Measurements from ENCODE around the gene SEPTIN7.

SEPTIN7 gene

GRCh38 chr7:35817181-35817580, 16.3 kb downstream of the SEPTIN7 start:
- Histone ChIP-seq H3K36me3 (ENCODE audit: low read length) (no peaks in the 10 kb centered on the region), H3K9me3 (ENCODE audit: insufficient read depth, low read length) (no peaks in the 10 kb centered on the region), H3K27me3 (ENCODE audit: low read length) (no peaks in the 10 kb centered on the region), H3K9me2 (replicated peaks; ENCODE audit: insufficient read depth, low read length) (no peaks in the 10 kb centered on the region), H3K27ac (ENCODE audit: low read depth, low read length) (no peak overlapping the region), H3K79me2 (ENCODE audit: insufficient read depth, low read length) (peaks cover 100% of the 10 kb centered on the region), H3K4me2 (ENCODE audit: low read depth, low read length, poor library complexity, severe bottlenecking) (no peak overlapping the region), H3K4me3 (ENCODE audit: insufficient read depth, low read length, poor library complexity, severe bottlenecking) (no peak overlapping the region), H3F3A (ENCODE audit: insufficient read depth) (no peaks in the 10 kb centered on the region; the same call in none of the 2 replicates), H3K9ac (ENCODE audit: low read length) (no peak overlapping the region), H4K20me1 (ENCODE audit: low read depth, low read length) (peaks cover 85% of the 10 kb centered on the region), H2AFZ (ENCODE audit: low read depth, low read length, severe bottlenecking) (no peak overlapping the region)
- no peak for TF ChIP-seq EZH2phosphoT487 (conservative IDR thresholded peaks at IDR 0.05; ENCODE audit: low read length)
- TF ChIP-seq, protein P1, sequence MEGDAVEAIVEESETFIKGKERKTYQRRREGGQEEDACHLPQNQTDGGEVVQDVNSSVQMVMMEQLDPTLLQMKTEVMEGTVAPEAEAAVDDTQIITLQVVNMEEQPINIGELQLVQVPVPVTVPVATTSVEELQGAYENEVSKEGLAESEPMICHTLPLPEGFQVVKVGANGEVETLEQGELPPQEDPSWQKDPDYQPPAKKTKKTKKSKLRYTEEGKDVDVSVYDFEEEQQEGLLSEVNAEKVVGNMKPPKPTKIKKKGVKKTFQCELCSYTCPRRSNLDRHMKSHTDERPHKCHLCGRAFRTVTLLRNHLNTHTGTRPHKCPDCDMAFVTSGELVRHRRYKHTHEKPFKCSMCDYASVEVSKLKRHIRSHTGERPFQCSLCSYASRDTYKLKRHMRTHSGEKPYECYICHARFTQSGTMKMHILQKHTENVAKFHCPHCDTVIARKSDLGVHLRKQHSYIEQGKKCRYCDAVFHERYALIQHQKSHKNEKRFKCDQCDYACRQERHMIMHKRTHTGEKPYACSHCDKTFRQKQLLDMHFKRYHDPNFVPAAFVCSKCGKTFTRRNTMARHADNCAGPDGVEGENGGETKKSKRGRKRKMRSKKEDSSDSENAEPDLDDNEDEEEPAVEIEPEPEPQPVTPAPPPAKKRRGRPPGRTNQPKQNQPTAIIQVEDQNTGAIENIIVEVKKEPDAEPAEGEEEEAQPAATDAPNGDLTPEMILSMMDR (IDR thresholded peaks at IDR 0.05; ENCODE audit: insufficient read depth, low read length, poor library complexity, severe bottlenecking): no peak

DNA sequence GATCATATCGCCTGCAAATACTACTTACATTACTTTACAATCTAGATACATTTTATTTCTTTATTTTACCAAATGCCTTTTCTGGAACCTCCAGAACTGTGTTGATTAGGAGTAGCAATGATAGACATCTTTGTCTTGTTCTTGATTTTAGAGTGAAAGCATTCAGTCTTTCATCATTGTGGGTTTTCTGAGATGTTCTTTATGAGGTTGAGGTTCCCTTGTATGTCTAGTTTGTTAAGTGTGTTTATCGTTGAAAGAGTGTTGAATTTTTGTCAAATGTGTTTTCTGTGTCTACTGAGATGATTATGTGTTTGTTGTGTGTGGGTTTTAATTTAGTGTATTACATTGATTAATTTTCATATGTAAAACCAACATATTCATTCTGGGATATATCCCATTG, 17.1 kb downstream of the SEPTIN7 start:
- H3K4me3 ChIP-seq (ENCODE audit: insufficient read depth, low read length, poor library complexity, severe bottlenecking): no peak overlapping the region
- no peaks in the 10 kb centered on the region for H3K9me2 ChIP-seq (replicated peaks; ENCODE audit: insufficient read depth, low read length)
- no peak overlapping the region for H3K4me2 ChIP-seq (ENCODE audit: low read depth, low read length, poor library complexity, severe bottlenecking)
- no peak overlapping the region for H3K9ac ChIP-seq (ENCODE audit: low read length)
- H3K9me3 ChIP-seq (ENCODE audit: insufficient read depth, low read length): no peaks in the 10 kb centered on the region
- H3K36me3 ChIP-seq (ENCODE audit: low read length): no peaks in the 10 kb centered on the region
- H3K27me3 ChIP-seq (ENCODE audit: low read length): no peaks in the 10 kb centered on the region
- H4K20me1 ChIP-seq (ENCODE audit: low read depth, low read length): peaks cover 89% of the 10 kb centered on the region
- no peak overlapping the region for H2AFZ ChIP-seq (ENCODE audit: low read depth, low read length, severe bottlenecking)
- no peak overlapping the region for H3K27ac ChIP-seq (ENCODE audit: low read depth, low read length)
- H3K79me2 ChIP-seq (ENCODE audit: insufficient read depth, low read length): peaks cover 100% of the 10 kb centered on the region
- no peaks in the 10 kb centered on the region; the same call in 1 of the 2 replicates for H3F3A ChIP-seq (ENCODE audit: insufficient read depth)
- no peak for TF ChIP-seq EZH2phosphoT487 (conservative IDR thresholded peaks at IDR 0.05; ENCODE audit: low read length)
- TF ChIP-seq, protein P1 (IDR thresholded peaks at IDR 0.05; ENCODE audit: insufficient read depth, low read length, poor library complexity, severe bottlenecking): no peak

GRCh38 chr7:35818513-35818912, 17.7 kb downstream of the SEPTIN7 start:
- Histone ChIP-seq H3F3A (ENCODE audit: insufficient read depth) (no peaks in the 10 kb centered on the region), H3K9me2 (replicated peaks; ENCODE audit: insufficient read depth, low read length) (no peaks in the 10 kb centered on the region), H3K36me3 (ENCODE audit: low read length) (no peaks in the 10 kb centered on the region), H2AFZ (ENCODE audit: low read depth, low read length, severe bottlenecking) (no peak overlapping the region), H3K9me3 (ENCODE audit: insufficient read depth, low read length) (no peaks in the 10 kb centered on the region), H3K9ac (ENCODE audit: low read length) (no peak overlapping the region), H3K27me3 (ENCODE audit: low read length) (no peaks in the 10 kb centered on the region), H4K20me1 (ENCODE audit: low read depth, low read length) (peaks cover 83% of the 10 kb centered on the region), H3K79me2 (ENCODE audit: insufficient read depth, low read length) (peaks cover 100% of the 10 kb centered on the region), H3K27ac (ENCODE audit: low read depth, low read length) (no peak overlapping the region), H3K4me2 (ENCODE audit: low read depth, low read length, poor library complexity, severe bottlenecking) (no peak overlapping the region), H3K4me3 (ENCODE audit: insufficient read depth, low read length, poor library complexity, severe bottlenecking) (no peak overlapping the region)
- TF ChIP-seq, protein P1 (IDR thresholded peaks at IDR 0.05; ENCODE audit: insufficient read depth, low read length, poor library complexity, severe bottlenecking): no peak
- TF ChIP-seq EZH2phosphoT487 (conservative IDR thresholded peaks at IDR 0.05; ENCODE audit: low read length): no peak

Measured in SU-DHL-6 (cell line).